Epithelial cell of prostate (primary cell): ENCODE results near the gene TTC9B.

ENCODE experiments used
- DNase-seq: peaks from one replicate; pipeline ENCODE4 v3.0.0-alpha.2; 2011; ENCODE audit warnings: low read depth, low spot score
- H3K27ac ChIP-seq: fragments of 450-650 bp; 2 replicates; pipeline ENCODE4 v1.5.1; 2017; ENCODE audit warnings: mild to moderate bottlenecking

The TTC9B gene

DNA sequence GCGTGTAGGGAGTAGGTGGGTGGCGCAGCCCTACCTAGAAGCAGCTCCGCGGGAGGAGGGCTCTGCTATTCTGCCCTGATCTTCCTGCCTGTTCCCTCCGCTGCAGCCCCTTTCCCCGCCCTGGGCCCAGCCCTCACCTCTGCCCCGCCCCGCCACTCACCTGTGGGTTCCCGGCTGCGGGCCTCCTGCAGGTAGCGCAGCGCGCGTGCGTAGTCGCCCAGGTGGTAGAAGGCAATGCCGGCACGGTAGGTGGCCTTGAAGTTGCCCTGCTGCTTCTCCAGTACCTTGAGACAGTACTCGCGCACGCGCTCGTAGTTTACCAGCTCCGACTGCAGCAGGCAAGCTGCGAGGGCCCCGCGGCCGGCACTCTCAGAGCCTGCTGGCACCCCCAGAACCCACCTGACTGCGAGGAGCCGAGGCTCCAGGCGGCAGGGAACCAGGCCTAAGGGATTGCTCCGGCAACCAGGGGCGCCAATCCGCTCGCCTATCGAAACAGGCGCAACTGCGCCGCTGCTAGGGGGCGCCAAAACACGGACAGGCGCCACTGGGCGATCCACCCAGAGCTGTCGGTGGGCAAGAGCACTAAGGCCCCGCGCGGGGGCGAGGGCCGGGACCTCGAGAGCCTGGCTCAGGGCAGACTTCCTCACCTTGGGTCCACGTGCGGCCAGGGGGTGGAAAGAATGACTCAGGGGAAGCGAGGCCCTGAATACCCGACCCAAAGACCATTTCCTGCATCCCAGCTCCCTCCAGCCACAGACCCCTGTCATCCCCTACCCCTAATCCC lies 965 bp downstream of the TTC9B start:
- no peak for DNase-seq
- H3K27ac ChIP-seq = no peak overlapping the region

DNA sequence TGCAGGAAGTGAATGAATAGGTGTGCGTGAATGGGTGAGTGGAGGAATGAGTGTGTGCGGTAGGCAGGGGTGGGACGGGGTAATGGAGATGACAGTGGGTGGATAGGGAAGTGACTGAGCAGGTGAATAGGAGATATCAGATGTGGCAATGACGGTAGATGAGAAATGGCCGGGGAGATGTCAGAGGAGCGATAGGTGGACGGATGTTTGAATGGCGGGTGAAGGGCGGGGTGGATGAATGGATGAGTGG lies 1.5 kb downstream of the TTC9B start:
- no peak for DNase-seq
- H3K27ac ChIP-seq = no peak overlapping the region

DNA sequence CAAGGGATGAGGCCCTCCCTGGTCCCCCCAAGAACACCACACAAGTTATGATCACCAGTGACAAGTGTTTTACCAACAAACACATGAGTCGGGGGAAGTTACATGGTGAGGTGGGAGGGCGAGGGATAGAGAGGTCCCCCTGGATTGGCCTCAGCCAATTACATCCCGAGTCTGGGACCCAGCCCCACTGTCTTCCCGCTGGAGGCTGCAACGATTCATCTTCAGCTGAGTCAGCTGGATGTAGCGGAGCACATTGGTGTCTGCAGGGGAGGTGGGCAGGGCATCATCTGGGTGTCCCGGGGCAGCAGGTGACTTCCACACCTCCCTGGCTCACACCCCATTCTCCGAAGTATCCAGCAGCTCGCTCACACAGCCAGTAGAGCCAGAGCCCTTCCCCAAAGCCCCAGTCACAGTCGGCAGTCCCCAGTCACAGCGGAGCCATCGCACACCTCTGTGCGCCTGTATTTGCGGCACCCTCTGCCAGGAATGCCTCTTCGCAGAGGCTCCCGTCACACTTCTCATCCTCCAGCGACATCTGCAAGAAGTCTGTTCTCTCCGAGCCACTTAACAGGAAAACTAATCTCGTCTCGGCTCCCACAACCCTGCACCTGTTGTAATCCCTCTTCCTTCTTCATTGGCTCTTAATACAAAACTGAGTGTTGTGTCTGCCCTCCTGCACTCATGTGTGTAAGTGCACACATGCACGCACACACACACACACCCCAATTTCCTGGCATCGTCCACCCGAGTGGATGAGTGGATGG lies 2.0 kb downstream of the TTC9B start:
- H3K27ac ChIP-seq = no peak overlapping the region
- no peak for DNase-seq

DNA sequence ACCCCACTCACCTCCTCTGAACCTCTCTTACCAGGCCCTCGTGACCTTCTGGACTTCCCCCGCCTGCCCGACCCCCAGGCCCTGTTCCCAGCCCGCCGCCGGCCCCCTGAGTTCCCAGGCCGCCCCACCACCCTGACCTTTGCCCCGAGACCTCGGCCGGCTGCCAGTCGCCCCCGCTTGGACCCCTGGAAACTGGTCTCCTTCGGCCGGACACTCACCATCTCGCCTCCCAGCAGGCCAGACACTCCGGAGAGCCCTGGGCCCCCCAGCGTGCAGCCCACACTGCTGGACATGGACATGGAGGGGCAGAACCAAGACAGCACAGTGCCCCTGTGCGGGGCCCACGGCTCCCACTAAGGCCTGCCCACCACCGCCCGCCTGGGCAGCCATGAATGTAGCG lies 3.2 kb downstream of the TTC9B start:
- no peak for DNase-seq

DNA sequence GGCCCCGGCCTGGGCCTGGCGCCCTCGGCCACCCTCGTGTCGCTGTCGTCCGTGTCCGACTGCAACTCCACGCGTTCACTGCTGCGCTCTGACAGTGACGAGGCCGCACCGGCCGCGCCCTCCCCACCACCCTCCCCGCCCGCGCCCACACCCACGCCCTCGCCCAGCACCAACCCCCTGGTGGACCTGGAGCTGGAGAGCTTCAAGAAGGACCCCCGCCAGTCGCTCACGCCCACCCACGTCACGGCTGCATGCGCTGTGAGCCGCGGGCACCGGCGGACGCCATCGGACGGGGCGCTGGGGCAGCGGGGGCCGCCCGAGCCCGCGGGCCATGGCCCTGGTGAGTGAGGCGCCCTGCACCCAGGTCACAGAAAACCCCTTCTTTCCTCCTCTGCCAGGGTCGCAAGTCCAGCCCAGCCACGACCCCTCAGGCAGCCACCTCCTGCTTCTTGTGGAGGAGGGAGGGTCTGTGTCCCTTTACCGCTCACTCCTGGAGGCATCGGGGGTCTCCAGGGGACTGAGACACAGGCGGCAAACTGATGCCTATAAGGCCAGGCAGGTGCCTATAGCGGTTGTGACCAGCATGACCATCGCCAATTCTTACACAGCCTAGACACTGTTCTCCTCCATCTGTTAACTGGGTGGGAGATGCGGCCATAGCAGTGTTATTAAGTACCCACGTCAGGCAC lies 4.2 kb downstream of the TTC9B start:
- no peak overlapping the region for H3K27ac ChIP-seq
- no peak for DNase-seq

More for the DNA sequence above, 3.2 kb downstream of the TTC9B start:
- H3K27ac ChIP-seq = no peak overlapping the region

DNA sequence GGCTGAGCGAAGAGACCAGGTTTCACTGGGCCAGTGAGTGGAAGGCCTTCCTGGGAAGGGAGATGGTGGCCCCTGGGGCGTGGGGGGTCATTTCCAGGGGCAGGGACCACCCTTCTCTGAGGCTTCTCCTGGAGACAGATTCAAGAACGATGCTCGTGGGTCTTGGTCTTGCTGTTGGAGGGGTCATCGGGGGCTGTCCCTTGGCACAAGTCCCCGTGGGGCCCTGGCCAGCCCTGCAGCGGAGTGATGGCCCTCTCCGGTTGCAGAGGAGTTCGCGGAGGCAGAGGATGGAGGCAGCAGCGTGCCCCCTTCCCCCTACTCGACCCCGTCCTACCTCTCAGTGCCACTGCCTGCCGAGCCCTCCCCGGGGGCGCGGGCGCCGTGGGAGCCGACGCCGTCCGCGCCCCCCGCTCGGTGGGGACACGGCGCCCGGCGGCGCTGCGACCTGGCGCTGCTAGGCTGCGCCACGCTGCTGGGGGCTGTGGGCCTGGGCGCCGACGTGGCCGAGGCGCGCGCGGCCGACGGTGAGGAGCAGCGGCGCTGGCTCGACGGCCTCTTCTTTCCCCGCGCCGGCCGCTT lies 4.8 kb downstream of the TTC9B start:
- H3K27ac ChIP-seq = no peak overlapping the region
- no peak for DNase-seq

DNA sequence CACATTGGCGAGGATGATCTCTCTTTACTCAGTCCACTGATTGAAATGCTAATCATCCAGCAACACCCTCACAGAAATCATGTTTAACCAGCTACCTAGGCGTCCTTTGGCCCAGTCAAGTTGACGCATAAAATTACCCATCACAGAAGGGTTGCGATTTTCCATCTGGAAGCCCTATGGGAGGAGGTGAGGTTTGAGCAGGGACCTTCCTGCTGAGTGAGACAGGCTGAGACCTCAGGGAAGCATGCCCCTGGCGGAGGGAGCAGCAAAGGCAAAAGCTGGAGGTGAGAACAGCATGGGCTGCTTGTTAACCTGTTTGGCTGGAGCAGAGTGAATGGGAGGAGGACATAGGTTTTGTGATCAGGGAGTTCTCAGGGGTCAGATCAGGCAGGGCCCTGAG lies 7.3 kb downstream of the TTC9B start:
- no peak for DNase-seq

DNA sequence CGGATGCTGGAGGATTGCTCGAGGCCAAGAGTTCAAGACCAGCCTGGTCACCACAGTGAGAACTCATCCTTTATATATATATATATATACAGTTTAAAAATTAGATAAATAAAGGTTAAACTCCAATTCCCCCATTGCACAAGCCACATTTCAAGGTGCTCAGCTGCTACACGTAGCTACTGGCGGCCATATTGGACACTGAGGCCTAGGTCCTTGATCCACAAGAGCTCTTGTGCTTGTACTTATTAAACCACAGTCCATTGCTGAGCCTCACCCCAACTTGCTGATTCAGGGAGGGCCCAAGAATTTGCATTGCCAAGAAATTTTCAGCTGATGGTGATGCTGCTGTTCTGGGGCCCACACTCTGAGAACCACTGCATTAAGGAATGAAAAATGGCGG lies 9.6 kb downstream of the TTC9B start:
- no peak overlapping the region for H3K27ac ChIP-seq
- no peak for DNase-seq

More for the DNA sequence above, 7.3 kb downstream of the TTC9B start:
- H3K27ac ChIP-seq = no peak overlapping the region

DNA sequence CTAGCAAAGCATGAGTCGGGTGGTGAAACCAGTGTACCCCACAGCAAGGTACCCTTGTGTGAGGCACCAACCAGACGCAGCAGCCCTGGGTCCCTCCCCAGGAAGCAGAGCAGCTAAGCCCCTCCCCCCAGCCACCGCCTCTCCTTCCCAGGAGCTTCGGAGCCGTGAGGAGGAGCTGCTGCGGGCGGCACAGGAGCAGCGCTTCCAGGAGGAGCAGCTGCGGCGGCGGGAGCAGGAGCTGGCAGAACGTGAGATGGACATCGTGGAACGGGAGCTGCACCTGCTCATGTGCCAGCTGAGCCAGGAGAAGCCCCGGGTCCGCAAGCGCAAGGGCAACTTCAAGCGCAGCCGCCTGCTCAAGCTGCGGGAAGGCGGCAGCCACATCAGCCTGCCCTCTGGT lies 12.4 kb downstream of the TTC9B start:
- no peak for DNase-seq
- no peak overlapping the region for H3K27ac ChIP-seq

DNA sequence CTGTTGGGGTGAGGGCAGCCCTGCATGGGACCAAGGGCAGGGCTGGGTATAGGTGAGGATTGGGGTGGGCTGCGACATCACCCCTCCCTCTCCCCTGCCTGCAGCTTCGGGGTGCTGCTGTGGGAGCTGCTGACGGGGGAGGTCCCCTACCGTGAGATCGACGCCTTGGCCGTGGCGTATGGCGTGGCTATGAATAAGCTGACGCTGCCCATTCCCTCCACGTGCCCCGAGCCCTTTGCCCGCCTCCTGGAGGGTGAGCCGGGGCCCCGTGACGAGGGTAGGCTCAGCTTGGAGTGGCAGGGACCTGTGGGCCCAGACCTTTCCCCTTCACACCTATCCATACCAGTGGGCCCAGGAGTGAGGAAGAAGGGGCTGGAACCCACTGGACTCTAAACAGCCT lies 13.8 kb downstream of the TTC9B start:
- no peak for DNase-seq
- no peak overlapping the region for H3K27ac ChIP-seq

DNA sequence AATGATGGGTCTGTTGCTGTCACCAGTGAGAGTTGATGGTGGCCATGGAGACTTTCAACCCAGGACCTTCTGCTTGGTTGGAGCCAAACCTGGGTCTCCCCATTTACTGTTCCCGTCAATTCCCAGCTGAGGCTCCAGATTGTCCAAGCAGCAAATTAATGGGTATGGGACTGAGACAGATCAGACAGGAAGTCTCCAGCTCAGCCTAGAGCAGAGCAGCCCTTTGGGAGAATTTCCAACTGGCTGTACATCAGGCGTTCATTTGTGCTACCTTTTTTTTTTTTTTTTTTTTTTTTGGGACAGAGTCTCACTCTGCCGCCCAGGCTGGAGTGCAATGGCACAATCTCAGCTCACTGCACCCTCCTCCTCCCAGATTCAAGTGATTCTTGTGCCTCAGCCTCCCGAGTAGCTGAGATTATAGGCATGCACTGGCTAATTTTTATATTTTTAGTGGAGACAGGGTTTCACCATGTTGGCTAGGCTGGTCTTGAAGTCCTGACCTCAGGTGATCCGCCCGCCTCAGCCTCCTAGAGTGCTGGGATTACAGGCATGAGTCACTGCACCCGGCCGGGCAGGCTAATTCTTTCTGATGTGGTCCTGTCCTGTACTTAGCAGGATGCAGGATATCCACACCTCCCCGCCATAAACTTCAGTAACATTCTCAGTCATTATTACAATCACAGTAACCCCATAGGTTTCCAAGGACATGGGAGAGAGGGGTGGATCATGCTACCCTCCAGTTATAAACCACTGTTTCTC lies 17.7 kb downstream of the TTC9B start:
- DNase-seq = no peak
- no peak overlapping the region for H3K27ac ChIP-seq

DNA sequence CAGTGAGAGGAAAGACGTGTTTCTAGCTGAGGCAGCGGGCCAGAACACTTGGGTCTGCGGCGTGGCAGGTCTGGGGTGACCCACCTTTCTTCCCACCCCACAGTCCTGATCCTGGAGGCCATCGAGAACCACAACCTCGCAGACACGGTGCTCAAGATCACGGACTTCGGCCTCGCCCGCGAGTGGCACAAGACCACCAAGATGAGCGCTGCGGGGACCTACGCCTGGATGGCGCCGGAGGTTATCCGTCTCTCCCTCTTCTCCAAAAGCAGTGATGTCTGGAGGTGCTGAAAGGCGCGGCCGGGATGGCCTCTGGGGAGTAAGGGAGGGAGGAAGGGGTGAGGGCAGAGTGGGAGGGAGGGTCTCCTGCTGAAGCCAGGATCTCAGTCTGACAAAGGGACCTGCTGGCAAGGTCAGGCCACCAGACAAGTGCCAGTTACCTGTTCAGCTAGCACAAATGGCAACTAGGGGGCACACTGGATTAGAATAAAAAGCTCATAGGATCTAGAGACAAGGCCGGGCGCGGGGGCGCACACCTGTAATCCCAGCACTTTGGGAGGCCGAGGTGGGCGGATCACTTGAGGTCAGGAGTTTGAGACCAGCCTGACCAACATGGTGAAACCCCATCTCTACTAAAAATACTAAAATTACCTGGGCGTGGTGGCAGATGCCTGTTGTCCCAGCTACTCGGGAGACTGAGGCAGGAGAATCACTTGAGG lies 19.8 kb downstream of the TTC9B start:
- H3K27ac ChIP-seq = no peak overlapping the region
- DNase-seq = no peak

DNA sequence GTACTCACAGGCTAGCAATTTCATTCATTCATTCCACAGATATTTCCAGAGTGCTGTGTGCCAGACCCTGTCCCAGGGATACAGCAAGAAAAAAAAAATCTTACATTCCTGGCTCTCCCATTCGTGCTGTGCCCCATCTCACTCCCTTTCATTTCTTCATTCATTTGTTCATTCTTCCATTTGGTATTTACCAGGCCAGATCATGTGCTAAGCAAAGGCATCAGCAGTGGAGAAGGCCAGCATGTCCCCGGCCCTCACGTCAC lies 24.7 kb downstream of the TTC9B start:
- no peak for DNase-seq

DNA sequence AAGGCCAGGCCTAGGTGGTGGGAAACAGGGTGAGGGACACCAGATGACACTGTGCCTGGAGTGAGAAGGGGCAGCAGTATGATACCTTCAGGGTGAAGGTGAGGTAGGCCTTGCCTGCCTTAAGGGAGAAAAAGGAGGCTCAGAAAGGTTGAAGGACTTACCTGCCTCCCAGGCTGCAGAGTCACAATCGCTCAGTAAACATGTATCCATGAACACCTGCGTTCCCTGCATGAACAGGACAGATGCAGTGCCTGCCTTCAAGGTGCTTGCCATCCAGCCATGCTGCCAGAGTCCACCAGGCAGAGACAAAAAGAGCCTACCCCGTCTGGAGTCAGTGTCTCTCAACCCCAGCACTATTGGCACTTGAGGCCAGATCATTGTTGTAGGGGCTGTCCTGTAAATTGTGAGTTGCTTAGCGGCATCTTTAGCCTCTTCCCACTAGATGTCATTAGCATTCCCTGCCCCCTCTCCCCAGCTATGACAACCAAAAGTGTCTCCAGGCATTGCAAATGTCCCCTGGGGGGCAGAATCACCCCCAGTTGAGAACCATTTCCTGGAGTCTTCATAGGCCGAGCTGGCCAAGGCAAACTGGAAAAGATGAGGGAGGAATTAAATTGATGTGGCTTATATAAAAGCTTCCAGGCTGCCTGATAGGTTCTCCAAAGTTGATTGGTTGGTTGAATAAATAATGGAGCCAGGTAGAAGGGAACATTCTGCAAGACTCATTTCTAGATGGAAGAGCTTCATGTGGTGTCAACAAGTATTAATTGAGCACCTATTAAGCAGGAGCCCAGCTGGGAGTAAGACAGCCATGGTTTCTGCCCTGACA lies 25.2 kb downstream of the TTC9B start:
- no peak for DNase-seq
- H3K27ac ChIP-seq = no peak overlapping the region

More for the DNA sequence above, 24.7 kb downstream of the TTC9B start:
- H3K27ac ChIP-seq = no peak overlapping the region

DNA sequence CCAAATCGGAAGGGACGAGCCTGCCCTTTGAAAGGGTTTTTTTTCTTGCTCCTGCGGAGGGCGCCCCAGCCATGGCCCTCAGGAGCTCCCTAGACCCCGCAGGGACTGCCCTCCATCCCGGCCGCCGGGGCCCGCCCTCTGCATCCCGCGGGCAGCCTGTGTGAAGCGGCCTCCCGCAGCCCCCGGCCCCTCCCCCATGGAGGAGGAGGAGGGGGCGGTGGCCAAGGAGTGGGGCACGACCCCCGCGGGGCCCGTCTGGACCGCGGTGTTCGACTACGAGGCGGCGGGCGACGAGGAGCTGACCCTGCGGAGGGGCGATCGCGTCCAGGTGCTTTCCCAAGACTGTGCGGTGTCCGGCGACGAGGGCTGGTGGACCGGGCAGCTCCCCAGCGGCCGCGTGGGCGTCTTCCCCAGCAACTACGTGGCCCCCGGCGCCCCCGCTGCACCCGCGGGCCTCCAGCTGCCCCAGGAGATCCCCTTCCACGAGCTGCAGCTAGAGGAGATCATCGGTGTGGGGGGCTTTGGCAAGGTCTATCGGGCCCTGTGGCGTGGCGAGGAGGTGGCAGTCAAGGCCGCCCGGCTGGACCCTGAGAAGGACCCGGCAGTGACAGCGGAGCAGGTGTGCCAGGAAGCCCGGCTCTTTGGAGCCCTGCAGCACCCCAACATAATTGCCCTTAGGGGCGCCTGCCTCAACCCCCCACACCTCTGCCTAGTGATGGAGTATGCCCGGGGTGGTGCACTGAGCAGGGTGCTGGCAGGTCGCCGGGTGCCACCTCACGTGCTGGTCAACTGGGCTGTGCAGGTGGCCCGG lies 26.1 kb downstream of the TTC9B start:
- H3K27ac ChIP-seq = no peak overlapping the region
- DNase-seq = no peak

DNA sequence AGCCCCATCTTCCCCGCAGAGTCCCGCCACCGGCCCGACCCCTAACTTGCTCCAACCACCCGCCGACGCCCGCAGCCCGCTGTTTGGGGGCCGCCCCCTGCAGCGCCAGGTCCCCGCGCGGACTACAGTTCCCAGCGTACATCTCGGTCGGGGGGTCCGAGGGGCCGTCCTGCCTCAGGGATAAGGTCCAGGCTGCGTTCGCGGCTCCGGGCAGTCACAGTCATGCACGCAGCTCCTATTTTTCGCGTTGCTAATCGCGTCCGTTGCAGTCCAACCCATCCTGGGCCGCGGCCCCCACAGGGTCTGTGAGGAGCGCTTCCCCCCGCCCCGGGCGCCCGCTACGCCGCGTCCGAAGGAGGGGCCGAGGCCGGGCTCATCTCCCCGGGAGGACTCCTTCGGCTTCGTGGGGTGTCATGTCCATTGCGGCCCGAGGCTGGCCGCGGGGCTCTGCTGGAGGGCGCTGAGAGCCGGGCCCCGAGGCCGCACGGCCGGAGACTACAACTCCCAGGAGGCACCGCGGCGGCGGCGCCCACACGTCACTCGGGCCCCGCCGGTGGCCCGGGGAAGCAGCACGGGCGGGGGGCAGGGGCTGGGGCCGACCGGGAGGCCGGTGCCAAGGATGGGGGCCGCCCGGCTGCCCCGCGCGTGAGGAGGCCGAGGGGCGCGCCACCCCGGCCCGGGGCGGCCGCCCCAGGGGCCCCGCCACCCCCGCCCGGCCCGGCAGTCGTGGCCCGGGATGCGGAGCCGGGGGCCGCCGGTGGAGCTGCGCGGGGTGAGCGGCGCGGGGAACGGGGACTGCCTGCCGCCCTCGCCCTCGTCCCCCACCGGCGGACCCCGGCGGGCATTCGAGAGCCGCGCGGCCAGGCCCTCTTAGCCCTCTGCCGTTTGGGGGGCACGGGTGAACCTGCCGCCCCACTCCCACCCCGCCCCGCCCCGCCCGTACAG lies 27.0 kb downstream of the TTC9B start, which contains the start of gene MAP3K10:
Gene MAP3K10 (plus strand): TSS at position 536 of the 945 bp plus-strand sequence. CDS start 606 bp downstream, outside the sequence.
- H3K27ac ChIP-seq = peak within 1 kb of the TSS; percentile 78
- DNase-seq = no peak

DNA sequence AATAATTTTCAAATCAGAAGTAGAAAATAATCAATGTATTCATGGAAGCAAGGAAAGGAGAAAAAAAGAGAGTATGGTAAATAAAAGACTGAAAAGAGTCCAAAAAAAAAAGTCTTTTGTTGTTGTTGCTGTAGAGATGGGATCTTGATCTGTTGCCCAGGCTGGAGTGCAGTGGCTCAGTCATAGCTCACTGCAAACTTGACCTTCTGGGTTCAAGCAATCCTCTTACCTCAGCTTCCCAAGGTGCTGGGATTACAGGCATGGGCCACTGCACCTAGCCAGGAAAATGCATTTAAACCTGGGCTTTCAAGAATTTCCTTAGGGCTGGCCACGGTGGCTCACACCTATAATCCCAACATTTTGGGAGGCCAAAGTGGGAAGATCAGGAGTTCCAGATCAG lies 33.9 kb downstream of the TTC9B start:
- no peak overlapping the region for H3K27ac ChIP-seq
- no peak for DNase-seq
